SHP77 (cell line): ENCODE data around the gene ARL16.
A peak's percentile ranks its signal among the peaks of the same experiment; 100 is the strongest.

Experiments
- DNase-seq, 2 experiments: peaks; one replicate each; lab custom pipeline; 2025; lab: John Stamatoyannopoulos, UW

The ARL16 gene

DNA sequence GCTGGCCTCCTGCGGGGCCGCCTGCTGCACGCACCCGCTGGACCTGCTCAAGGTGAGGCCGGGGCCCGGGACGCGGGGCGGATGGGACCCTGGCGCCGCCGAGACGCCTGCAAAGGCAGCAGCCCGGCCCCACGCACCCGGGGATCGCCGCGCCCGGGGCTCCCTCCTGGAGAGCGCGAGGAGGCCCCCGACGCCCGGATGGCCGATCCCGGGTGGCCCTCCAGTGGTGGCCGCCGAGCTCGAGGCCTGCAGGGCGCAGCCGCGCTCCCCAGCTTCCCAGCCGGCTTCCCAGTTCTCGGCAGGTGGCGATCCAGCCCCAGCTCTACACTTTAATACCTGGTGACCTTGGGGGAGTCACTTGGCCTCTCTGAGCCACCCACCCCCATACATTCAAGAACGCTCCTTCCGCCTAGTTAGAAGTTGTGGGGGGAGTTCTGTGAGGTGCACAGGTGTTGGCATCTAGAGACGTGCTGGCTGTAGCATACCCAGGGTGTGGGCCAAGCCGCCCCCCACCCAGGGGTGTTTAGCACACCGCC, 28.9 kb upstream of the ARL16 start:
- peak; percentile 38 to 48 for DNase-seq

DNA sequence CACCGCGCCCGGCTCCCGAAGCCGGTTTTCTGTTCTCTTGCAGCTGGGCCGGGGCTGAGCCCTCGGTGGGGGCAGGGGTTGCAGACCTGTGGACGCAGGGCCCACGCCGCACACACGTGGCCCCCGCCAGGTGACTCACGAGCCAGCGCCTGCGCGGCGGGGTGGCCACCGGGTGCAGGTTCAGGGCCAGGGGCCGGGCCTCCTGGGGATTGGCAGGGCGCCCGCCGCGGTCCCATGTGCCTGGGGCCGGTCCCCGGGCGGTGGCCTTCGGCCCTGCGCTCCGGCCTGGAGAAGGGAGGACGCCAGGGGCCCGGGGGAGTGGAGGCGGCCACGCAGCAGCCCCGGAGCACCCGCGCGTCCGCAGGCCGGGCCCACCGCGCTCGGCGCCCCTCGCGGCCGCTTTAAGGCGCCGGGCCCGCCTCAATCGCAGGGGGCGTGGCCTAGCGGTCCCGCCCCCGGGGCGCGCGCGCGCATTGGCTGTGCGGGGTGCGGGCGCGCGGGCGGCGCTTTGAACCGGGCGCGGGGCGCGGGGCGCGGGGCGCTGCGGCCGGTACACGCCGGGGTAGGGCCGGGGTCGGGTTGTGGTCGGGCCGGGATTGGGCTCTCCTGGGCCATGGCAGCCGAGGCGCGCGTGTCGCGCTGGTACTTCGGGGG, 28.3 kb upstream of the ARL16 start, which contains the start of gene SLC25A10:
SLC25A10 (plus strand) TSS at position 471 of the 654 bp plus-strand sequence; CDS start at position 614, 143 bp downstream.
- DNase-seq: peak; percentile 89 to 96

DNA sequence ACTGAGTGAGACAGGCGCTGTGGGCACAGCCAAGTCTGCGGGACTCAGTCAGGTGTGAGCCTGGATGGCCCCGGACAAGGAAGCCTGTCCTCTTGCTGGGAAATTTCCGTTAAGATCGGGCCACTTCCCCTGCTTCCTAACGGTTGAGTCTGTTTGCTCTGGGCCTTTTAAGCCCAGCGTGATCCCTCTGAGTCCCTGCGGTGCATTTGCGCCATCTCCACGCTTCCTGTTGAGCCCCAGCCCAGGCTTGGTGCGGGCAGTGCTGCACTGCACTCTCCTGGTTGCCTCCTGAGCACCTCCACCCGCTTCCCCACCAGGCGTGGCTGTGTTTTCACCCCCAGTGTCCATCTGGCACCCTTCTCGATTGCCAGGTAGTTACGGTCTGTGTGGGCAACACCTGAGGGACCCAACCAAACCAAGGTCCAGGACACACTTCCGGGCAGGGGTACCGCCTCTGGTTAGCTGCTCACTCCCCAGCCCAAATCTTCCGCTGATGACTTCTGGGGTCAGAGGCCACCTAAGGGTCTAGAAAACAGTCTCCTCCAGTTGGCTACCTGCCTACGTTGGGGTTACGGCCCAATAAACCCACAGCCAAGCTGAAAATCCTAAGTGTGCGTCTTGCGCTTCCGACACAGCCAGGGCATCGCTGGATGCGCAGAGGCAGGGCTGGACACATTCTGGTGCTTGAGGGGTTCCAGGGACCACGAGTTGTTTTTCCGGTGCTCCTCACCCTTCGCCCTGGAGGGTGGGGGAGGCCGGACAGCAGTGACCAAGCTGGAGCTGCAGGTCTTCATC, 27.1 kb upstream of the ARL16 start:
- DNase-seq: peak; percentile 68 to 74

DNA sequence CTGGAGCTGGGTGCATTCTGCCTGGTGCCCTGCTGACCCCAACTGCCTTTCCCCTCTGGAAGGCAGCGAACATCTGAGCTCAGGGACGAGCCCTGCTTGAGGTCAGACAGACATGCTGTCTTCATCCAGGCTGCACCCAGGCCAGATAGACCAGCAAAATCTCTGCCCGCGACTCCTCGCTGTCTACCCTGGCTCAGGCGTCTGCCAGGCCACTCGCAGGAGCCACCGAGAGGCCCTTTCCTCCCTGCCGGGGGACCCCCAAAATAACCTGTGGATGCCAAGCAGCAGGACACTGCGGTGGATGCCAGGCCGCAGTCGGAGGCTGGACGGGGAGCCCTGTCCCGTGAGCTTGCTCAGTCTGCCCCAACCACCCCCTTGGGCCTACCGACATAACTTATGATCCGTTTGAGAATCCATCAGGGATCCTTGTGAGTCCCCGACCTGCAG, 25.2 kb upstream of the ARL16 start:
- DNase-seq: no peak

DNA sequence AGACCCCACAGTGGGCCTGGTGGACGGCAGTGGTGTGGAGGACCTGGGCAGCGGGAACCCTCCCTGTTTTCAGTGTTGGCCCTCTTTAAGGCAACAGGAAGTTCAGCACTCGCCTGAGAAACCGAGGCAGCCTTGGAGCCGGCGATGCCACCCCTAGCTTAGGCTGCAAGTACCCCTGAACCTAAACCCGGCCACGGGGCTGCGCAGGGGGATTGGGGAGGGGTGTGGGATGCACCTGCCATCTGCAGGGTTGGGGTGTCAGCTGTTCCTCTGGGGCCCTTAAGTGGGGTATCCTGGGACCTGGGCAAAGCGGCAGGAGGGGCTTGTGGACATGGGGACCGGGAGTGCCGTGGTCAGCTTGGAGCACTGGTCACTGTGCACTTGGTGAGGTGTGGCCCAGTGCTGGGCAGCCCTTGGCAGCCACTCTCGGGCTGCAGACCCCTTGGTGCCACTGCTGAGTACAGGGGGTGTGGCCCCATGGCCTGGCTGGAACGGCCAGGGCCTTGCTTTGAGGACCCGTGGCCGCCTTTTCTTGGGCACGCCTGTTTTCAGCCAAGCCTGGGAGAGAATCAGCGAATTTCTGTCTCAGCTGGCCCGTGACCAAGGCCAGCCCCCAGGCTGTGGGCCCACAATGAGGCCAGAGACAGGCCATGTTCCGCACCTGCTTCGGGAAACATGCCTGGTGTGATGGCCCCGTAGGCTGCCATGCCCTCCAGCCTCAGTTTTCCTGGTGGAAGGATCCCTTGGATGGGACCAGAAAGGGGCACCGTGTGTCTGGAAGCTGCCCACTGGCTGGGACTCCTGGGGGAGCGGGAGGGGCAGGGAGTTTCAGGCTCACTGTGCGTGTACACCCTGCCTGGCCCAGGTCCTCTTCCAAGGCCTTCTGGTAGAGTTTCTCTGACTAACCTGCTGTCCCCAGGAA, 24.4 kb upstream of the ARL16 start:
- no peak for DNase-seq

DNA sequence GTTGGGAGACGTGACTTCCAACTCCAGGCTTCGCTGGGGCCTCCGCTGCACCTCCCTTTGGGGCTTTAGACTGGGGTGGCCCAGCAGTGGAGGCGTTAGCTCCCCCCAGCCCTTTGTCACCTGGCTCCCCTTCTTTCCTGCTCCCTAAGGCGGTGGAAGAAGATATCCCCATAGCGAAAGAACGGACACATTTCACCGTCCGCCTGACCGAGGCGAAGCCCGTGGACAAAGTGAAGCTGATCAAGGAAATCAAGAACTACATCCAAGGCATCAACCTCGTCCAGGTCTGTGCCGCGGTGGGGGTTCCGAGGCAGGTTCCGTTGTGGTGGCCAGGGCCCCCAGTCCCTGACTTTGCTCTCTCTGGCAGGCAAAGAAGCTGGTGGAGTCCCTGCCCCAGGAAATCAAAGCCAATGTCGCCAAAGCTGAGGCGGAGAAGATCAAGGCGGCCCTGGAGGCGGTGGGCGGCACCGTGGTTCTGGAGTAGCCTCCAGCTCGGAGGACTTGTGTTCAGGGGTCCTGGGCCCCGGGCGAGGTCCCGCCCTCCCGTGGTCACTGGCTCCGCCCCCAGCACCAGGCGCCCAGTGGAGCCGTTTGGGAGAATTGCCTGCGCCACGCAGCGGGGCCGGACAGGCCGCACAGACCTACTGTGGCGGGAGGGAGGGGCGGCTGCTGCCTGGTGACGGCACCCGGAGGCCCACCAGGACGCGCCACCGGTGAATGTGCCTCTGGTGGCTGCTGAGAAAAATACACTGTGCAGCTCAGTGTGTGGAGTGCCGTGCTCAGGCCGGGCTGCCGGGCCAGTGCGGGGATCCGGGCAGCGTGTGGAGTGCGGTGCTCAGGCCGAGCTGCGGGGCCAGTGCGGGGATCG, 23.4 kb upstream of the ARL16 start:
- no peak for DNase-seq

DNA sequence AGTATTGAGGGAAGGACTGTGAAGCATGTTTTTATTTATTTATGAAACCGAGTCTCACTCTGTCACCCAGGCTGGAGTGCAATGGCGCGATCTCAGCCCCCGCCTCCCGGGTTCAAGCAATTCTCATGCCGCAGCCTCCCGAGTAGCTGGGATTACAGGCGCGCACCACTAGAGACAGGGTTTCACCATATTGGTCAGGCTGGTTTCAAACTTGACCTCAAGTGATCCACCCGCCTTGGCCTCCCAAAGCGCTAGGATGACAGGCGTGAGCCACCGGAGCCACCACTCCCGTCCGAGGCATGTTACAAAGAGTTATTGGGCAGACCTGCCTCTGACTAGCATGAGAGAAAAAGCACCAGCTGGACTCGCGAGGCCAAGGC, 22.6 kb upstream of the ARL16 start:
- no peak for DNase-seq

DNA sequence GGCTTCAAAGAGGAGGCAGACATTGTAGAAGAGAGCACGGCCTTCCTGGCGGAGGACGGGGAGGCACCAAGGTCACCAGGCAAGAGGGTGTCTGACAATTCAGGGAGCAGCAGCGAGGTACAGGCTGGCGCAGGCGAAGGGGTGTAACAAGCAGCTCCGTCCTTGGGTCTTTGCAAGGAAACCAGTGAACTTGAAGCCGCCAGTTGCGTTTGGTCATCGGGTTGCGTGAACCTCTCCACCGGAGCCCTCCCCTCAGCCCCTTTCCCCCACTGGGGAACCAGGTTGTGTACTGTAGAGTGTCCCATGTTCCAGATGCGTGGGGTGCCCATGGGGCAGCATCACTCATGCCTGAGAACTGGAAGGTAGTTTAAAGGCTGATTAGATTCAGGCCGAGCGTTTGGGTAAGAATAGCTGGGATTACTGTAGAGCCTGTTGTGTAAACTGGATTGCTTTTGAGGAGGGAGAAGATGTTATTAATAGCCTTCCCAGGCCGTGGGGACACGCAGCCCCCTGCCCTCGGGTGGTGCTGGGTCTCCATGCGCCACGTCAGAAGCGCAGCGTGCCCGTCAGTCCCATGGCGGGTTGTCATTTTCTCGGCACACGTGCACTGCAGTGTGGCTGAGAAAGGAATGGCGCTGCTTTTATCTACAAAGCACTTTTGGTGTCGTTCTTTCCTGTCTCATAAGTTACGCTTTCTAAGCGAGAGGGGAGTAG, 22.1 kb upstream of the ARL16 start:
- no peak for DNase-seq

DNA sequence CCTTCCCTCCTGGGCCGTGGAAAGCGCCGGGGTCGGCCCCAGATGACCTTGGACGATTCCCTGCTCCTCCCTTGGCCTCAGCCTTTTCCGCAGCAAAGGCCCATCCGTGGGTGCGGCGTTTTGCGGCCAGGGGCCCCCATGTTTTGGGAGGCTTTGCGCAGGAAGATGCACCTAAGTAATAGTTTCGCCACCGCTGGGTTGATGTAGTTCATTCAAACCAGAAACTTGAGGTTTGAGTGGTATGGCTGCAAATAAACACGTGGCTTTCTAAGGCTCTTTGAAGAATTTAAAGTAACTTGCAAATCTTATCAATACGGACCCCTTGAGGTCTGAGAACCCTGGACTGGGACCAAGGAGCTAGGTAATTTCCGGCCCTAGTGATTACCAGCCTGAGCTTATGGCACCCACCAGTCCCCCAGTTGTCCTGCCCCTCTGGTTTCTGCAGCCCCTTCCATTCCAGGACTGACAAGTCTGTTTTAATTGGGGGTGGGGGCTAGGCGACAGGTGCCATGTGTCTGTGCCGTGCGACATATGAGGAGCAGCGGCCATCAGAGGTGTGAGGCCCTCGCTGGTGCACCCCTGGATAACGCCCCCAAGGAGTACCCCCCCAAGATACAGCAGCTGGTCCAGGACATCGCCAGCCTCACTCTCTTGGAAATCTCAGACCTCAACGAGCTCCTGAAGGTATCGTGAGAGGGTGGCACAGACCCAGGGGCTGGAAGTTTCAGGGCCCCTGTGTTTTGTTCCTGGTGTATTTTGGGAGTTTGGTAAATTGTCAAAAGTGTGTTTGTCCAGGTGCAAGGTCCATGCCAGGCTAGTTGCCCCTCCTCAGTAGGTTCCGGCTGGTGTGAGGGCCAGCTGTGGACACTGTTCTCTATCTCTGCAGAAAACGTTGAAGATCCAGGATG, 20.4 kb upstream of the ARL16 start:
- DNase-seq: no peak

DNA sequence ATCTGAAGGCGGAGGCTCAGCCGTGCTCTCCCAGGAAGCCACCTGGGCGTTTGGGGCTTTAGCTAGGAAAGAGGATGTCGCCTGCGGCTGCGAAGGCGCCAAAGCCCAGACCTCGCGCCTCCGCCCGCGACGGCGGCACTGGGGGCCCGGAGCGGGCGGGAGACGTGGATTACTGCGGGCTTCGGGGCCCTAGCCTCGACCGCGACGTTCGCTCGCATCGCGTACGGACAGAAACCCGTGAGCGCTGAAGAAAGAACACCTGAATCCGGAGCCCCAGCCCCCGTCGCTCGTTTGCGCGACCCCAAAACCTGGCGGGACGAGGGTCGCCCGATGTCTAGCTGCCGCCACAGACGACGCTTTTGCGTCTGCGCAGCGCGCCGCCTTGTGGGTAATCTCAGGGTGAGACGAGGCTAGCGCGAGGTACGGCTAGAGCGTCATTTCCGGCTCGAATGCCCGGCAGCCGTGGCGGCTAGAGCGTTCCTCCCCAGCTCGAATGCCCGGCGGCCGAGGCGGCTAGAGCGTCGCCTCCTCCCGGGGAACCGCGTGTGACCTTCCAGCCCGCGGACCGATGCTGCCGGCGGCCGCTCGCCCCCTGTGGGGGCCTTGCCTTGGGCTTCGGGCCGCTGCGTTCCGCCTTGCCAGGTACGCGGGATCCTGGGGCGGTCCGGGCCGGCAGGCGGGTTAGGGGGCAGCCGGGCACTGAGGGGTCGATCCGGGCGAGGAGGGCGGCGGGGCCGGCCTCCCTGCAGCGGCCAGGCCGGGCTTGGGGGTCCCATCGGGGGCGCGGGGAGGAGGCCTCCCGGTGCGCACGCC, 19.5 kb upstream of the ARL16 start, which contains the start of gene MRPL12:
MRPL12 (plus strand) TSS at position 434 of the 813 bp plus-strand sequence; CDS start at position 569, 135 bp downstream.
- peak; percentile 96 to 99 for DNase-seq

DNA sequence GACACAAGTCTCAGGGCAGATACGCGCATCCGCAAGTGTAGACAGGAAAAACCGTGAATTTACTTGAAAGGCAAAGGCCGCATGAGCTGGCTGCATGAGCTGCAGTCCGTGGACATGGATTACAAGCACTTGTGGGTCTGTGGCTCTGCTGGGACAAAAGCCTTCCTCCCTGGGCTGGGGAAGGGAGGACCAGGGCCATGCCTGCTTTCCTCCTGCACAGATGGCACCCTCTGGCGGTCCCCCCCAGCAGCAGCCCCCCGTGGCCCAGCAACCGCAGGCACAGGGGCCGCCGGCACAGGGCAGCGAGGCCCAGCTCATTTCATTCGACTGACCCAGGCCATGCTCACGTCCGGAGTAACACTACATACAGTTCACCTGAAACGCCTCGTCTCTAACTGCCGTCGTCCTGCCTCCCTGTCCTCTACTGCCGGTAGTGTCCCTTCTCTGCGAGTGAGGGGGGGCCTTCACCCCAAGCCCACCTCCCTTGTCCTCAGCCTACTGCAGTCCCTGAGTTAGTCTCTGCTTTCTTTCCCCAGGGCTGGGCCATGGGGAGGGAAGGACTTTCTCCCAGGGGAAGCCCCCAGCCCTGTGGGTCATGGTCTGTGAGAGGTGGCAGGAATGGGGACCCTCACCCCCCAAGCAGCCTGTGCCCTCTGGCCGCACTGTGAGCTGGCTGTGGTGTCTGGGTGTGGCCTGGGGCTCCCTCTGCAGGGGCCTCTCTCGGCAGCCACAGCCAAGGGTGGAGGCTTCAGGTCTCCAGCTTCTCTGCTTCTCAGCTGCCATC, 17.9 kb upstream of the ARL16 start:
- DNase-seq: no peak

DNA sequence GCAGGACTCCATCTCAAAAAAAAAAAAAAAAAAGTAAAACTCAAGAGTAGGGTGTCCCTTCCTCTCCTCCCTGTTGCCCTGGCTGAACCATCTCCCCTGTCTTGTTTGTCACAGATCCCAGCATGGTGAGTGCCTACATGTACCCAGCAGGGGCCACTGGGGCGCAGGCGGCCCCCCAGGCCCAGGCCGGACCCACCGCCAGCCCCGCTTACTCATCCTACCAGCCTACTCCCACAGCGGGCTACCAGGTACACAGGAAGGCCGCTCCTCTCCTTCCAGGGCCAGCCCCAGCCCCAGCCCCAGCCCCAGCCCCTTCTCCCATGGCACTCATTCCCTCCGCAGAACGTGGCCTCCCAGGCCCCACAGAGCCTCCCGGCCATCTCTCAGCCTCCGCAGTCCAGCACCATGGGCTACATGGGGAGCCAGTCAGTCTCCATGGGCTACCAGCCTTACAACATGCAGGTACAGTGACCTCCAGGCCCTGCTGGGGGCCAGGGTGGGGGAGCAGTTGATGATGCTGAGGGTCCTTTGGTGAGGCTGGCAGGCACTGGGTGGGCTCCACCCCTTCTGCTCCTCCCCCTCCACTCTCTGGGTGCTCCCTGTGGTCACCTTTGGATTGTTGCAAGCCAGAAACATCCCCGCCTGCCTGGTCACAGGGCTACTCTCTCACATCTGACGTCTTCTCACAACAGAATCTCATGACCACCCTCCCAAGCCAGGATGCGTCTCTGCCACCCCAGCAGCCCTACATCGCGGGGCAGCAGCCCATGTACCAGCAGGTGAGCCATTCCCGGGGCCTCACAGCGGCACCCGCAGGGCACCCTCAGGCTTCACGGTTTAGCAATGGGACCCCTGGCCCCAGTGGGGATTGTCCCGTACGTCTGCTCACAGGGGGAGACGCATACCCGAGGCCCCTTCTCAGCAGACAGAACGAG, 17.0 kb upstream of the ARL16 start:
- no peak for DNase-seq

DNA sequence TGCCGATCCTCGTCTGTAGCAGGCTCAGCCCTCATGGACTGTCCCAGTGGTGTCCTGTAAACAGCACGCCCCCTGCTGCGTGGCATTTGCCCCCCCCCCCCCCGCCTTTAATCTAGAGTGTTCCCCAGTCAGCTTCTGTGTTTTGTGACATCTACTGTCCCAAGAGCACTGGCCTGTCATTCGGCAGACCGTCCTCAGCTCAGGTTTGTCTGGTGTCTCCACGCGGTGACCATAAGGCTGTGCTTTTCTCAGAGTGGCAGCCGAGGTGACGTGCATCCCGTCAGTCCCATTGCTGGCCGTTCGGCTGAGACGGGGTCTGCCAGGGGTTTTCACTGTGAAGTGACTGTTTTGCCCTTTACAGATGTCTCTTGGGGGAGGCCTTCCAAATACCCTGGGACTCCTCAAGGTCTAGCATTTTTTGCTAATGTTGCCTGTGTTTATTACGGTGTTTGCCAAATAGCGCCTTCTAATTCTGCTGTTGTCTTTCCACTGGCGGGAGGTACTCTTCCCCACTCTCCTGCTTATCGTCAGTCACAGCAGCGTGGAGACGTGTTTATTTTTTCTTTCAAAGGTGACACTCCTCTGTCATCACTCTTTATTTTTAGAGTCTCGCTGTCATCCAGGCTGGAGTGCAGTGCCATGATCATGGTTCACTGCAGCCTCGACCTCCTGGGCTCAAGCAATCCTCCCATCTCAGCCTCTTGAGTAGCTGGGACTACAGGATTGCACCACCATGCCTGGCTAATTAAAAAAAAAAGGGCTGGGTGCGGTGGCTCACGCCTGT, 13.9 kb upstream of the ARL16 start:
- DNase-seq: no peak

DNA sequence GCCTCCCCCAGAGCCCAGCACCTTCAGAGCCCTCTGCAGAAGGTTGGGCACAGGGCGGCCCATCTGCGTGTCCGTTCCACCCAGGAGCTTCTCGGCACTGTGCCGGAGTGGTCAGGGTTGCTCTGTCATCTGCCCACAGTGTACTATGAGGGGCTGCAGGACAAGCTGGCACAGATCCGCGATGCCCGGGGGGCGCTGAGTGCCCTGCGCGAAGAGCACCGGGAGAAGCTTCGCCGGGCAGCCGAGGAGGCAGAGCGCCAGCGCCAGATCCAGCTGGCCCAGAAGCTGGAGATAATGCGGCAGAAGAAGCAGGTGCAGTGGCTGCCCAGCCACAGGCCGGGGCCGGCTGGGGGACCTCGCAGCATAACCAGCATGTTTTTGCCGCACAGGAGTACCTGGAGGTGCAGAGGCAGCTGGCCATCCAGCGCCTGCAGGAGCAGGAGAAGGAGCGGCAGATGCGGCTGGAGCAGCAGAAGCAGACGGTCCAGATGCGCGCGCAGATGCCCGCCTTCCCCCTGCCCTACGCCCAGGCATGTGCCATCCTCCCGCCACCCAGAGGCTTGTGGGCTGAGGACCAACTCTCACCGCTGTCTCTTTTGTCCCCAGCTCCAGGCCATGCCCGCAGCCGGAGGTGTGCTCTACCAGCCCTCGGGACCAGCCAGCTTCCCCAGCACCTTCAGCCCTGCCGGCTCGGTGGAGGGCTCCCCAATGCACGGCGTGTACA, 12.8 kb upstream of the ARL16 start:
- DNase-seq: no peak

DNA sequence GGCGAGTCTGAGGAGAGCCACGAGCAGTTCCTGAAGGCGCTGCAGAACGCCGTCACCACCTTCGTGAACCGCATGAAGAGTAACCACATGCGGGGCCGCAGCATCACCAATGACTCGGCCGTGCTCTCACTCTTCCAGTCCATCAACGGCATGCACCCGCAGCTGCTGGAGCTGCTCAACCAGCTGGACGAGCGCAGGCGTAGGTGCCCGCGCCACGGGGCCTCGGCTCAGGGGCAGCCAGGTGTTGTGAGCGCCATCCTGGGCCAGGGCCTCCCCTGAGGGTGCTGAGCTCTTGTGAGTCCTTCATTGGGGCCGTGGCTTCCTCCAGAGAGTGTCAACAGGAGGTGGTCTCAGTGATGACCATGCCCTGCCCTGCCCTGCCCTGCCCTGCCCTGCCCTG, 12.2 kb upstream of the ARL16 start:
- no peak for DNase-seq
